HCT116 (cell line): ENCODE results near the gene MAP2K5. TPM values are rescaled to one million over a fixed set of nuclear protein-coding genes. Genes with fewer than 3 reads are reported as not detected.

Experiments used
- ATAC-seq: fragments of 200-7000 bp; cut with Tn5 transposase; 2 replicates; pipeline ENCODE4 v1.9.1; 2020; ENCODE audit warnings: mild to moderate bottlenecking, moderate library complexity
- BruUV-seq: library from RNA; stranded (reverse); fragments of 400-500 nt; replicated peaks from 2 replicates; lab custom pipeline; 2021; lab: Mats Ljungman, UMichigan
- CTCF ChIA-PET: fragments of 300-600 bp; sonication (Branson Sonifier 250); formaldehyde crosslinking; loops from one replicate; lab custom pipeline; 2021; ENCODE audit warnings: antibody characterized with exemption; lab: Charles Lee
- POLR2A ChIA-PET: fragments of 300-600, 350-600 bp; sonication (Branson Sonifier 250); formaldehyde crosslinking; loops from one replicate; lab custom pipeline; 2021; ENCODE audit warnings: antibody characterized with exemption; lab: Charles Lee
- RAD21 ChIA-PET, 2 experiments: fragments of 300-600 bp; sonication (Branson Sonifier 250); formaldehyde crosslinking; loops; one replicate each; lab custom pipeline; 2023; ENCODE audit warnings: low total read pairs in 2 of 2; ENCODE audit not compliant: uncharacterized antibody in 2 of 2, unreplicated experiment in 2 of 2, low non-redundant PET in 1 of 2; lab: Charles Lee
- DNase-seq: peaks from one replicate; pipeline ENCODE4 v3.0.0-alpha.2; 2010; ENCODE audit warnings: low read depth, low spot score
- H2AFZ ChIP-seq: fragments of 200-600 bp; shearing (Covaris generic), sonication (generic); 2 replicates; pipeline ENCODE4 v1.6.1; 2017; ENCODE audit warnings: low read depth, mixed run types, mixed read lengths, antibody characterized with exemption, low read length; ENCODE audit not compliant: poor library complexity, severe bottlenecking
- H3K27ac ChIP-seq: 2 replicates; pipeline ENCODE4 v1.5.1; 2012; ENCODE audit warnings: low read depth, low read length
- H3K27me3 ChIP-seq: fragments of 200-600 bp; sonication (generic); 2 replicates; pipeline ENCODE4 v1.6.1; 2016; ENCODE audit warnings: mixed run types, low read length, mixed read lengths; ENCODE audit not compliant: insufficient read depth
- H3K36me3 ChIP-seq, 2 experiments: fragments of 200-500 bp in 1 of 2; fragments of 200-600 bp in 1 of 2; sonication (Bioruptor generic) in 1 of 2; sonication (generic) in 1 of 2; 2 replicates each; pipeline versions ENCODE4 v1.5.1 to v1.6.1; 2014 to 2016; ENCODE audit warnings: low read length in 2 of 2, inconsistent platforms in 1 of 2, mixed read lengths in 1 of 2, mixed run types in 1 of 2; ENCODE audit not compliant: insufficient read depth in 2 of 2, control insufficient read depth in 1 of 2
- H3K4me1 ChIP-seq, 2 experiments: fragments of 200-600 bp in 1 of 2; sonication (generic) in 1 of 2; 2 replicates each; pipeline versions ENCODE4 v1.5.1 to v1.6.1; 2012 to 2017; ENCODE audit warnings: low read length in 2 of 2, inconsistent platforms in 1 of 2, mild to moderate bottlenecking in 1 of 2, mixed read lengths in 1 of 2, mixed run types in 1 of 2, moderate library complexity in 1 of 2; ENCODE audit not compliant: insufficient read depth in 2 of 2, control insufficient read depth in 1 of 2
- H3K4me2 ChIP-seq: fragments of 200-600 bp; sonication (generic); 2 replicates; pipeline ENCODE4 v1.6.1; 2017; ENCODE audit warnings: mixed run types, low read length, mixed read lengths
- H3K4me3 ChIP-seq, 2 experiments: fragments of 200-600 bp in 1 of 2; sonication (generic) in 1 of 2; replicated peaks in 1 of 2; 2 replicates each; pipeline ENCODE4 v1.5.1; 2011 to 2016; ENCODE audit warnings: low read length in 2 of 2, control low read depth in 1 of 2, low read depth in 1 of 2, mild to moderate bottlenecking in 1 of 2, mixed read lengths in 1 of 2, mixed run types in 1 of 2
- H3K79me2 ChIP-seq: fragments of 200-600 bp; sonication (generic); 2 replicates; pipeline ENCODE4 v1.6.1; 2017; ENCODE audit warnings: mild to moderate bottlenecking, mixed run types, low read length, moderate library complexity, mixed read lengths; ENCODE audit not compliant: insufficient read depth
- H3K9ac ChIP-seq: fragments of 200-600 bp; sonication (generic); 2 replicates; pipeline ENCODE4 v1.6.1; 2016; ENCODE audit warnings: low read length, mixed read lengths
- H3K9me2 ChIP-seq: fragments of 200-600 bp; sonication (generic), shearing (Covaris generic); 2 replicates; pipeline ENCODE4 v1.6.1; 2017; ENCODE audit warnings: mixed run types, mild to moderate bottlenecking, moderate library complexity; ENCODE audit not compliant: insufficient read depth
- H3K9me3 ChIP-seq, 2 experiments: fragments of 200-500 bp in 1 of 2; fragments of 200-600 bp in 1 of 2; sonication (Bioruptor generic) in 1 of 2; sonication (generic) in 1 of 2; 2 replicates each; pipeline ENCODE4 v1.6.1; 2014 to 2017; ENCODE audit warnings: low read length in 2 of 2, mixed read lengths in 2 of 2, inconsistent platforms in 1 of 2, low read depth in 1 of 2, mild to moderate bottlenecking in 1 of 2, mixed run types in 1 of 2, moderate library complexity in 1 of 2; ENCODE audit not compliant: control insufficient read depth in 1 of 2, insufficient read depth in 1 of 2
- H4K20me1 ChIP-seq: fragments of 200-600 bp; sonication (generic), shearing (Covaris generic); 2 replicates; pipeline ENCODE4 v1.6.1; 2017; ENCODE audit warnings: mixed run types, mild to moderate bottlenecking, moderate library complexity; ENCODE audit not compliant: insufficient read depth
- CEBPB ChIP-seq: IDR thresholded peaks from 2 replicates; pipeline ENCODE4 v1.6.1; 2012; ENCODE audit warnings: low read depth
- CTCF ChIP-seq, 3 experiments: fragments of 200-600 bp in 1 of 3; sonication (generic) in 1 of 3; IDR thresholded peaks in 2 of 3; conservative IDR thresholded peaks in 1 of 3; 2 replicates each; pipeline ENCODE4 v1.5.1; 2012 to 2017; ENCODE audit warnings: low read depth in 2 of 3, low read length in 2 of 3, antibody characterized with exemption in 1 of 3, borderline replicate concordance in 1 of 3, control low read depth in 1 of 3, mild to moderate bottlenecking in 1 of 3, mixed read lengths in 1 of 3, mixed run types in 1 of 3, moderate library complexity in 1 of 3; ENCODE audit not compliant: insufficient read depth in 1 of 3
- ELF1 ChIP-seq: IDR thresholded peaks from 2 replicates; pipeline ENCODE4 v1.6.1; 2012; ENCODE audit warnings: low read depth, borderline replicate concordance
- EZH2 ChIP-seq: fragments of 200-600 bp; sonication (generic); IDR thresholded peaks from 2 replicates; pipeline ENCODE4 v1.6.1; 2017; ENCODE audit warnings: antibody characterized with exemption, mixed run types
- EZH2phosphoT487 ChIP-seq: fragments of 200-600 bp; IDR thresholded peaks from 2 replicates; pipeline ENCODE4 v1.6.1; 2018; ENCODE audit warnings: antibody characterized with exemption, borderline replicate concordance
- FOSL1 ChIP-seq: IDR thresholded peaks from 2 replicates; pipeline ENCODE4 v1.6.1; 2012; ENCODE audit warnings: low read depth
- JUND ChIP-seq: IDR thresholded peaks from 2 replicates; pipeline ENCODE4 v1.6.1; 2012
- MAX ChIP-seq: IDR thresholded peaks from 2 replicates; pipeline ENCODE4 v1.6.1; 2012
- POLR2A ChIP-seq: IDR thresholded peaks from 2 replicates; pipeline ENCODE4 v1.7.0; 2011; ENCODE audit warnings: borderline replicate concordance; ENCODE audit not compliant: insufficient read depth, insufficient read length; ENCODE audit errors: extremely low read depth
- POLR2AphosphoS5 ChIP-seq: IDR thresholded peaks from 2 replicates; pipeline ENCODE4 v1.6.1; 2011; ENCODE audit warnings: mild to moderate bottlenecking, low read depth, low read length, moderate library complexity
- RAD21 ChIP-seq: IDR thresholded peaks from 2 replicates; pipeline ENCODE4 v1.6.1; 2012; ENCODE audit warnings: low read depth, mild to moderate bottlenecking
- SIN3A ChIP-seq: IDR thresholded peaks from 2 replicates; pipeline ENCODE4 v1.6.1; 2012; ENCODE audit warnings: low read depth
- SP1 ChIP-seq: IDR thresholded peaks from 2 replicates; pipeline ENCODE4 v1.6.1; 2012; ENCODE audit warnings: low read depth
- SRF ChIP-seq: IDR thresholded peaks from 2 replicates; pipeline ENCODE4 v1.6.1; 2012; ENCODE audit warnings: low read depth
- YY1 ChIP-seq: IDR thresholded peaks from 2 replicates; pipeline ENCODE4 v1.6.1; 2011; ENCODE audit warnings: low read length, low read depth, moderate library complexity, mild to moderate bottlenecking; ENCODE audit not compliant: insufficient replicate concordance; ENCODE audit errors: extremely low read depth
- ZBTB33 ChIP-seq: IDR thresholded peaks from 2 replicates; pipeline ENCODE4 v1.6.1; 2011; ENCODE audit warnings: mild to moderate bottlenecking, low read length, moderate library complexity; ENCODE audit not compliant: insufficient replicate concordance; ENCODE audit errors: extremely low read depth
- ZNF274 ChIP-seq: fragments of 200-500 bp; sonication (Bioruptor generic); IDR thresholded peaks from 2 replicates; pipeline ENCODE4 v1.6.1; 2014; ENCODE audit warnings: mild to moderate bottlenecking, low read depth, low read length, inconsistent platforms
- intact Hi-C: fragments of 100-400 bp; cut with micrococcal nuclease; formaldehyde crosslinking; loops from 2 replicates; pipeline ENCODE4 v1.10.0; 2022
- total RNA-seq: library from RNA; stranded (reverse); gene quantifications from one replicate; pipeline ENCODE4 v1.2.1, GENCODE V29; 2021; ENCODE audit not compliant: unreplicated experiment

The MAP2K5 gene
- total RNA-seq, 1 experiment from 2014 or later: 15.6 TPM

- Histone ChIP-seq H2AFZ (no peak overlapping the region), H3K9me3 (no peaks in the 10 kb centered on the region), H3K9ac (no peak overlapping the region), H4K20me1 (no peaks in the 10 kb centered on the region), H3K79me2 (no peaks in the 10 kb centered on the region), H3K27ac (no peak overlapping the region), H3K36me3 (no peaks in the 10 kb centered on the region), H3K4me3 (no peak overlapping the region), H3K4me1 (no peaks in the 10 kb centered on the region), H3K9me2 (no peaks in the 10 kb centered on the region), H3K27me3 (no peaks in the 10 kb centered on the region), H3K4me2 (no peak overlapping the region)
- CTCF ChIA-PET: no interaction called here
- POLR2A ChIA-PET: no interaction called here
- RAD21 ChIA-PET: no interaction called here
- DNase-seq (no peak), ATAC-seq (no peak)
- TF ChIP-seq SIN3A (no peak), SRF (no peak), CEBPB (no peak), POLR2A (no peak), FOSL1 (no peak), CTCF (IDR thresholded peaks at IDR 0.05 in 2 of 3, conservative IDR thresholded peaks at IDR 0.05 in 1 of 3; ENCODE audit: borderline replicate concordance in 1 of 3, insufficient read depth in 1 of 3, low read depth in 2 of 3, low read length in 2 of 3) (no peak), EZH2phosphoT487 (no peak), RAD21 (no peak), MAX (no peak), ZNF274 (no peak), YY1 (no peak), POLR2AphosphoS5 (no peak), EZH2 (no peak), ELF1 (no peak), ZBTB33 (no peak), JUND (no peak), SP1 (no peak)
- intact Hi-C loops: no loop called here
- no TSS peak for BruUV-seq
Observed at GRCh38 chr15:67579967-67580366, 37.5 kb downstream of the MAP2K5 start.
